ENCODE results near the gene CNP. TPM values are rescaled to one million over a fixed set of nuclear protein-coding genes. Genes with fewer than 3 reads are reported as not detected.

The CNP gene
- total and polyA plus RNA-seq, 10 of the 15 experiments (the other 5 are each of a cell fraction or from before 2014, with no cell fraction given), result 1.8 to 60.7 (median 31.4) TPM

DNA sequence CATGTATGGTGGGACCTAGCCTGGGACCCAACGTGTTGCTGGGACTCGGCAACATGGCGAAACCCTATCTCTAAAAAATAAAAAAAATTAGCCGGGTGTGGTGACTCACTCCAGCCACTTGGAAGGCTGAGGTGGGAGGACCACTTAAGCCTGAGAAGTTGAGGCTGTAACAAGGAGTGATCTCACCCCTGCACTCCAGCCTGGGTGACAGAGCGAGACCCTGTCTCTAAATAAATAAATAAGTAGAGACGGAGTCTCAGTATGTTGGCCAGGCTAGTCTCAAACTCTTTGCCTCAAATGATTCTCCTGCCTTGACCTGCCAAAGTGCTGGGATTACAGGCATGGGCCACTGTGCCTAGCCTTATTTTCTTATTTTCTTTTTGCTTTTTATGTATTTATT, 10.1 kb upstream of the CNP start:
- 79% methylated on average over 6 of the region's 6 CpGs for WGBS (ENCODE audit: insufficient coverage, insufficient replicate concordance, low lambda C conversion rate, missing lambda C conversion rate)

More for the DNA sequence above, 10.1 kb upstream of the CNP start:
- H3K4me2 ChIP-seq (ENCODE audit: control insufficient read depth, insufficient read depth), result no peak overlapping the region
- ChIA-PET SMC1A (ENCODE audit: uncharacterized antibody, unreplicated experiment) (no interaction called here), CTCF (no interaction called here), RAD21 (ENCODE audit: unreplicated experiment) (no interaction called here), POLR2A (interaction anchor here (0.7 kb wide), 1 partner anchor 231 kb away, joined by 6 read pairs; no protein-coding TSS in a partner anchor)
- no peak overlapping the region for H3K4me3 ChIP-seq
- ATAC-seq (no peak), DNase-seq (ENCODE audit: low read depth, low spot score) (no peak), FAIRE-seq (no peak)
- no peaks in the 10 kb centered on the region for H3K27me3 ChIP-seq (replicated peaks in 1 of 2; ENCODE audit: control insufficient read depth in 2 of 2, insufficient read depth in 2 of 2, low read length in 1 of 2)
- H4K20me1 ChIP-seq (ENCODE audit: control insufficient read depth, insufficient read depth), result no peaks in the 10 kb centered on the region
- no peak overlapping the region for H2AFZ ChIP-seq (ENCODE audit: control insufficient read depth, low read depth, low read length)
- no peaks in the 10 kb centered on the region for H3K9me3 ChIP-seq (replicated peaks; ENCODE audit: control insufficient read depth, insufficient read depth, low read length)
- in situ Hi-C loops (cut with MboI), result no loop called here
- no peak for TF ChIP-seq NBN (IDR thresholded peaks at IDR 0.05)
- no peak for TF ChIP-seq NR2C2 (IDR thresholded peaks at IDR 0.05; ENCODE audit: borderline replicate concordance, control insufficient read depth, insufficient read length, low read depth)
- no peak for TF ChIP-seq NFIC (IDR thresholded peaks at IDR 0.05; ENCODE audit: low read depth, low read length)
- TF ChIP-seq, protein P1, sequence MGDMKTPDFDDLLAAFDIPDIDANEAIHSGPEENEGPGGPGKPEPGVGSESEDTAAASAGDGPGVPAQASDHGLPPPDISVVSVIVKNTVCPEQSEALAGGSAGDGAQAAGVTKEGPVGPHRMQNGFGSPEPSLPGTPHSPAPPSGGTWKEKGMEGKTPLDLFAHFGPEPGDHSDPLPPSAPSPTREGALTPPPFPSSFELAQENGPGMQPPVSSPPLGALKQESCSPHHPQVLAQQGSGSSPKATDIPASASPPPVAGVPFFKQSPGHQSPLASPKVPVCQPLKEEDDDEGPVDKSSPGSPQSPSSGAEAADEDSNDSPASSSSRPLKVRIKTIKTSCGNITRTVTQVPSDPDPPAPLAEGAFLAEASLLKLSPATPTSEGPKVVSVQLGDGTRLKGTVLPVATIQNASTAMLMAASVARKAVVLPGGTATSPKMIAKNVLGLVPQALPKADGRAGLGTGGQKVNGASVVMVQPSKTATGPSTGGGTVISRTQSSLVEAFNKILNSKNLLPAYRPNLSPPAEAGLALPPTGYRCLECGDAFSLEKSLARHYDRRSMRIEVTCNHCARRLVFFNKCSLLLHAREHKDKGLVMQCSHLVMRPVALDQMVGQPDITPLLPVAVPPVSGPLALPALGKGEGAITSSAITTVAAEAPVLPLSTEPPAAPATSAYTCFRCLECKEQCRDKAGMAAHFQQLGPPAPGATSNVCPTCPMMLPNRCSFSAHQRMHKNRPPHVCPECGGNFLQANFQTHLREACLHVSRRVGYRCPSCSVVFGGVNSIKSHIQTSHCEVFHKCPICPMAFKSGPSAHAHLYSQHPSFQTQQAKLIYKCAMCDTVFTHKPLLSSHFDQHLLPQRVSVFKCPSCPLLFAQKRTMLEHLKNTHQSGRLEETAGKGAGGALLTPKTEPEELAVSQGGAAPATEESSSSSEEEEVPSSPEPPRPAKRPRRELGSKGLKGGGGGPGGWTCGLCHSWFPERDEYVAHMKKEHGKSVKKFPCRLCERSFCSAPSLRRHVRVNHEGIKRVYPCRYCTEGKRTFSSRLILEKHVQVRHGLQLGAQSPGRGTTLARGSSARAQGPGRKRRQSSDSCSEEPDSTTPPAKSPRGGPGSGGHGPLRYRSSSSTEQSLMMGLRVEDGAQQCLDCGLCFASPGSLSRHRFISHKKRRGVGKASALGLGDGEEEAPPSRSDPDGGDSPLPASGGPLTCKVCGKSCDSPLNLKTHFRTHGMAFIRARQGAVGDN (IDR thresholded peaks at IDR 0.05), result no peak
- TF ChIP-seq, protein P2, sequence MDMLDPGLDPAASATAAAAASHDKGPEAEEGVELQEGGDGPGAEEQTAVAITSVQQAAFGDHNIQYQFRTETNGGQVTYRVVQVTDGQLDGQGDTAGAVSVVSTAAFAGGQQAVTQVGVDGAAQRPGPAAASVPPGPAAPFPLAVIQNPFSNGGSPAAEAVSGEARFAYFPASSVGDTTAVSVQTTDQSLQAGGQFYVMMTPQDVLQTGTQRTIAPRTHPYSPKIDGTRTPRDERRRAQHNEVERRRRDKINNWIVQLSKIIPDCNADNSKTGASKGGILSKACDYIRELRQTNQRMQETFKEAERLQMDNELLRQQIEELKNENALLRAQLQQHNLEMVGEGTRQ (IDR thresholded peaks at IDR 0.05; ENCODE audit: borderline replicate concordance, low read depth, low read length), result no peak
- TF ChIP-seq ETV6 (conservative IDR thresholded peaks at IDR 0.05 in 1 of 2, IDR thresholded peaks at IDR 0.05 in 1 of 2; ENCODE audit: borderline replicate concordance in 1 of 2, low read depth in 1 of 2), result no peak
- TF ChIP-seq RELA (IDR thresholded peaks at IDR 0.05; ENCODE audit: borderline replicate concordance, partially characterized antibody), result no peak
- TF ChIP-seq, protein P3, sequence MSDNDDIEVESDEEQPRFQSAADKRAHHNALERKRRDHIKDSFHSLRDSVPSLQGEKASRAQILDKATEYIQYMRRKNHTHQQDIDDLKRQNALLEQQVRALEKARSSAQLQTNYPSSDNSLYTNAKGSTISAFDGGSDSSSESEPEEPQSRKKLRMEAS (IDR thresholded peaks at IDR 0.05; ENCODE audit: low read depth, low read length), result no peak
- TF ChIP-seq CHD2 (IDR thresholded peaks at IDR 0.05; ENCODE audit: borderline replicate concordance, low read depth, low read length), result no peak
- TF ChIP-seq POLR2AphosphoS5 (IDR thresholded peaks at IDR 0.05; ENCODE audit: low read length), result no peak
- TF ChIP-seq, protein P4, sequence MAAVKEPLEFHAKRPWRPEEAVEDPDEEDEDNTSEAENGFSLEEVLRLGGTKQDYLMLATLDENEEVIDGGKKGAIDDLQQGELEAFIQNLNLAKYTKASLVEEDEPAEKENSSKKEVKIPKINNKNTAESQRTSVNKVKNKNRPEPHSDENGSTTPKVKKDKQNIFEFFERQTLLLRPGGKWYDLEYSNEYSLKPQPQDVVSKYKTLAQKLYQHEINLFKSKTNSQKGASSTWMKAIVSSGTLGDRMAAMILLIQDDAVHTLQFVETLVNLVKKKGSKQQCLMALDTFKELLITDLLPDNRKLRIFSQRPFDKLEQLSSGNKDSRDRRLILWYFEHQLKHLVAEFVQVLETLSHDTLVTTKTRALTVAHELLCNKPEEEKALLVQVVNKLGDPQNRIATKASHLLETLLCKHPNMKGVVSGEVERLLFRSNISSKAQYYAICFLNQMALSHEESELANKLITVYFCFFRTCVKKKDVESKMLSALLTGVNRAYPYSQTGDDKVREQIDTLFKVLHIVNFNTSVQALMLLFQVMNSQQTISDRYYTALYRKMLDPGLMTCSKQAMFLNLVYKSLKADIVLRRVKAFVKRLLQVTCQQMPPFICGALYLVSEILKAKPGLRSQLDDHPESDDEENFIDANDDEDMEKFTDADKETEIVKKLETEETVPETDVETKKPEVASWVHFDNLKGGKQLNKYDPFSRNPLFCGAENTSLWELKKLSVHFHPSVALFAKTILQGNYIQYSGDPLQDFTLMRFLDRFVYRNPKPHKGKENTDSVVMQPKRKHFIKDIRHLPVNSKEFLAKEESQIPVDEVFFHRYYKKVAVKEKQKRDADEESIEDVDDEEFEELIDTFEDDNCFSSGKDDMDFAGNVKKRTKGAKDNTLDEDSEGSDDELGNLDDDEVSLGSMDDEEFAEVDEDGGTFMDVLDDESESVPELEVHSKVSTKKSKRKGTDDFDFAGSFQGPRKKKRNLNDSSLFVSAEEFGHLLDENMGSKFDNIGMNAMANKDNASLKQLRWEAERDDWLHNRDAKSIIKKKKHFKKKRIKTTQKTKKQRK (IDR thresholded peaks at IDR 0.05; ENCODE audit: low read depth, low read length), result no peak
- no peak for TF ChIP-seq BMI1 (IDR thresholded peaks at IDR 0.05; ENCODE audit: borderline replicate concordance)
- no peak for TF ChIP-seq EP300 (IDR thresholded peaks at IDR 0.05; ENCODE audit: borderline replicate concordance in 1 of 2, control insufficient read depth in 1 of 2, low read depth in 2 of 2, low read length in 2 of 2)
- TF ChIP-seq HDGF (IDR thresholded peaks at IDR 0.05), result no peak
- TF ChIP-seq SUZ12 (IDR thresholded peaks at IDR 0.05; ENCODE audit: unreplicated experiment), result no peak
- no peak for TF ChIP-seq TAF1 (IDR thresholded peaks at IDR 0.05; ENCODE audit: borderline replicate concordance, low read depth, low read length)
- TF ChIP-seq TBL1XR1 (IDR thresholded peaks at IDR 0.05; ENCODE audit: low read depth, low read length), result no peak
- no TSS peak for BruUV-seq (replicated peaks)
- no peaks in the 10 kb centered on the region for H3K4me1 ChIP-seq (ENCODE audit: control insufficient read depth, insufficient read depth, low read length)
- intact Hi-C loops (cut with micrococcal nuclease; ENCODE audit: unreplicated experiment), result no loop called here
- no peaks in the 10 kb centered on the region for H3K79me2 ChIP-seq (ENCODE audit: control insufficient read depth, insufficient read depth, low read length)
- no peak overlapping the region for H3K27ac ChIP-seq (ENCODE audit: control insufficient read depth, insufficient read depth)
- H3K36me3 ChIP-seq (ENCODE audit: control insufficient read depth in 2 of 2, insufficient read depth in 2 of 2, low read length in 1 of 2), result no peaks in the 10 kb centered on the region
- H3K9ac ChIP-seq (ENCODE audit: control insufficient read depth, insufficient read depth, low read length), result no peak overlapping the region
